HG02870 (cell line): Measurements from ENCODE around the gene PSD4.

ENCODE experiments used
- ATAC-seq: cut with Tn5 transposase; IDR thresholded peaks from one replicate; pipeline ENCODE4 v1.9.1; 2021; ENCODE audit warnings: mild to moderate bottlenecking, moderate library complexity; ENCODE audit not compliant: unreplicated experiment

The PSD4 gene

GRCh38 chr2:113167115-113167932 is 6.4 kb upstream of the PSD4 start:
- ATAC-seq, result no peak

- no peak for ATAC-seq
Measured at GRCh38 chr2:113167962-113168340, 5.8 kb upstream of the PSD4 start.

GRCh38 chr2:113169002-113169530 is 4.7 kb upstream of the PSD4 start:
- no peak for ATAC-seq

GRCh38 chr2:113169586-113169985 is 4.2 kb upstream of the PSD4 start:
- ATAC-seq, result no peak

- ATAC-seq, result no peak
Measured at GRCh38 chr2:113171334-113172075, 2.3 kb upstream of the PSD4 start.

- no peak for ATAC-seq
Measured at GRCh38 chr2:113172721-113173541, 840 bp upstream of the PSD4 start.

- ATAC-seq, result no peak
Measured at GRCh38 chr2:113174376-113174750, 592 bp downstream of the PSD4 start.

GRCh38 chr2:113175042-113175628 is 1.4 kb downstream of the PSD4 start:
- ATAC-seq, result peak; percentile 74

GRCh38 chr2:113175736-113176695 is 2.2 kb downstream of the PSD4 start:
- ATAC-seq, result no peak

- ATAC-seq, result no peak
Measured at GRCh38 chr2:113176696-113177355, 3.1 kb downstream of the PSD4 start.

- no peak for ATAC-seq
Measured at GRCh38 chr2:113178069-113178746, 4.4 kb downstream of the PSD4 start.

GRCh38 chr2:113178891-113179290 is 5.1 kb downstream of the PSD4 start:
- no peak for ATAC-seq

GRCh38 chr2:113179446-113180045 is 5.8 kb downstream of the PSD4 start:
- ATAC-seq, result no peak

GRCh38 chr2:113180131-113180946 is 6.6 kb downstream of the PSD4 start:
- ATAC-seq, result no peak

GRCh38 chr2:113181258-113182051 is 7.7 kb downstream of the PSD4 start:
- no peak for ATAC-seq

- no peak for ATAC-seq
Measured at GRCh38 chr2:113182471-113183260, 8.9 kb downstream of the PSD4 start.
